ENCODE data around the gene BACH2.

BACH2 gene

DNA sequence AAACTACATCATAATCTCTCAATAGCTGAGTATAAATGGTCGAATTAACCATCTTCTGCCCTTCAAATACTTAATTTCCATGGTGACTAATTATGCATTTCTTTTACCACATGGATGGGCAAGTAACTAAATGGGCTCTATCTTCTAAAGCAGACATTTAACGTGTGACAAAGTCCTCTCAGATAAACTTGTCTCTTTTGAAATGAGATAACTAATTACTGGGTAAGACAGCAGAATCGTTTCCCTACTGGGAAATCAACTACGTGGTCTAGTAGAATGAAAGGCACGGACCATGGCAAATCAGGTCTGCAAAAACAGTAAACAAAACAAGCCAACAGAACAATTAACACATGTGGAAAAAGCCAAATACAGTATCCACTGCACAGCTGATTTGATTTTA is 137.7 kb downstream of the BACH2 start:
- peaks cover 50 to 84% of the 10 kb centered on the region in 2 donors for H3K4me1 Mint-ChIP-seq
- H3K27me3 Mint-ChIP-seq, result no peaks in the 10 kb centered on the region
- H3K4me3 Mint-ChIP-seq, result peak overlapping the region; percentile 1 to 46
- H3K27ac Mint-ChIP-seq, result peak overlapping the region; percentile 10
- peaks cover 6 to 24% of the 10 kb centered on the region in 2 donors for H3K36me3 Mint-ChIP-seq
- DNase-seq, result no peak
- no peaks in the 10 kb centered on the region for H3K9me3 Mint-ChIP-seq
- ATAC-seq (replicated peaks), result no peak

DNA sequence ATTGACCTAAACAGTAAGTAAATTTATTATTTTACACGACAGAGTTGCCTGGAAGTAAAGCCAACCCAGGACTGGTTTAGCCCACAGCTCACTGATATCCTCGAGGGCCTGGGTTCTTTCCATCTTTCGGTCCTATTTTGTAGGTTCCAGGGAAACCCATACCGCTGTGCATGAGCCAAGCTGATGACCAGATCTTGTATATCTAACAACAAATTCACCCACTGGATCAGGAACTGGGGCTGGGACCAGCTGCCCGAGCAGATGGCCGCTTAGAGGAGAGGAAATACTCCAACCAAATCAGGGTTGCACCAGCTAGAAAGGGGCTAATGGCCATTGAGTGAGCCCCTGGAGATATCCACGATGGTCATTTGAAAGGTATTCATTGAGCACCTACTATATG is 139.2 kb downstream of the BACH2 start:
- H3K9me3 Mint-ChIP-seq, result no peaks in the 10 kb centered on the region
- ATAC-seq (replicated peaks) (no peak), DNase-seq (no peak)
- peaks cover 51 to 81% of the 10 kb centered on the region in 2 donors for H3K4me1 Mint-ChIP-seq
- H3K27ac Mint-ChIP-seq, result peak overlapping the region; percentile 78
- no peak overlapping the region for H3K4me3 Mint-ChIP-seq
- H3K36me3 Mint-ChIP-seq, result peaks cover 2 to 20% of the 10 kb centered on the region in 2 donors
- no peaks in the 10 kb centered on the region for H3K27me3 Mint-ChIP-seq

DNA sequence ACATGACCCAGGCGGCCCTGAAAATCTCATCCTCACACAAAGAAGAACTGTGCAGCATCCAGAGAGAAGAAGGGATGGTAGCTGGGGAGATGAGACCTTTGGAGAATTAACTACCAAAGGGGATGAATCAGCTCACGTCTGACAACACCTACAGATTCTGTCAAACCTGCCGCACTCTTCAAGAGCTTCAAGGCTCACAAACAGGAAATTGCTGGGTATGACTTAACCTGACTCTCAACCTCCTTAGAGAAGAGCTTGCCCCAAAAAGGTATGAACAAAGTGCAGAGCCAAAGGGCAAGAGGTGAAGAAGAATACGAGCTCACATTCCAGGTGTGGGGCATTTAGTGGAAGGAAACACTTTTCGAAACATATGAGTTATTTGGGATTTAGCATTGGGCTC is 139.8 kb downstream of the BACH2 start:
- peaks cover 51 to 87% of the 10 kb centered on the region in 2 donors for H3K4me1 Mint-ChIP-seq
- H3K27ac Mint-ChIP-seq, result peak overlapping the region; percentile 78
- H3K36me3 Mint-ChIP-seq, result peaks cover 2 to 20% of the 10 kb centered on the region in 2 donors
- no peaks in the 10 kb centered on the region for H3K9me3 Mint-ChIP-seq
- peak; percentile 78 to 80 for ATAC-seq (replicated peaks)
- H3K4me3 Mint-ChIP-seq, result peak overlapping the region in 1 of 2 donors; percentile 34
- H3K27me3 Mint-ChIP-seq, result no peaks in the 10 kb centered on the region
- DNase-seq, result no peak

DNA sequence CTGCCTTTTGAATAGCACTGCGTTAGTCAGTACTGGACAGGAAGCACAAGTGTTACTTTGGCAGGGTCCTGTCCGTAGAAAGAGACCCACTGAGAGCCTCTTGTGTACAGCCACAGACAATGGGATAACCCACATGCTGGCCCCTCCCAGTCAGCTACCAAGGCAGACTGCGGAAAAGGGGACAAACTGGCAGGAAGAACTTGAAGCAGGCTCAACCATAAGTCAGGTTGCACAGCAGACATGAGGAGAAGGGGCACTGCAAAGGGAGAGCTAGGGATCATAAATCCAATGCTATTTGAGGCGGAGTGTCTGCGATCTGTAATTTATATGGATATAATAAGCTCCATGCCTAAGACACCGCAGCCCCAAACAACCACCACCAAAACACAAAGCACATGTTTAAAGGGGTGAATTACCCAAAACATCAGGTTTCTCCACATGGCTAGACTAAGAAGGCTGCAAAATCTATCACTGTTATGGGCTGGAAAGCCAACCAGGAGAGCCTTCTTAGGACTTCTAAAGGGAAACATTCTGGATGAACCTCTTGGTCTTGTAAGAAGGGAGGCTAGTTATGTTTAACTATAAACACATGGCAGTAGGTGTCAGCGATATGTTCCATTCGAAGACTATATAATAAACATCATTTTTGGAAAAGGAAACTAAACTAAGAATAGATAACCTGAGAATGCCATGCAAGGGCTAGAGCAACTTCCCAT is 141.7 kb downstream of the BACH2 start:
- Mint-ChIP-seq H3K27me3 (no peaks in the 10 kb centered on the region), H3K4me3 (peak overlapping the region in 1 of 2 donors; percentile 48), H3K27ac (peak overlapping the region; percentile 75), H3K4me1 (peaks cover 60 to 95% of the 10 kb centered on the region in 2 donors), H3K36me3 (peaks cover 11 to 30% of the 10 kb centered on the region in 2 donors), H3K9me3 (peaks cover 5 to 6% of the 10 kb centered on the region in 2 donors)
- DNase-seq, result no peak
- peak in 1 of 2 donors; percentile 41 for ATAC-seq (replicated peaks)

DNA sequence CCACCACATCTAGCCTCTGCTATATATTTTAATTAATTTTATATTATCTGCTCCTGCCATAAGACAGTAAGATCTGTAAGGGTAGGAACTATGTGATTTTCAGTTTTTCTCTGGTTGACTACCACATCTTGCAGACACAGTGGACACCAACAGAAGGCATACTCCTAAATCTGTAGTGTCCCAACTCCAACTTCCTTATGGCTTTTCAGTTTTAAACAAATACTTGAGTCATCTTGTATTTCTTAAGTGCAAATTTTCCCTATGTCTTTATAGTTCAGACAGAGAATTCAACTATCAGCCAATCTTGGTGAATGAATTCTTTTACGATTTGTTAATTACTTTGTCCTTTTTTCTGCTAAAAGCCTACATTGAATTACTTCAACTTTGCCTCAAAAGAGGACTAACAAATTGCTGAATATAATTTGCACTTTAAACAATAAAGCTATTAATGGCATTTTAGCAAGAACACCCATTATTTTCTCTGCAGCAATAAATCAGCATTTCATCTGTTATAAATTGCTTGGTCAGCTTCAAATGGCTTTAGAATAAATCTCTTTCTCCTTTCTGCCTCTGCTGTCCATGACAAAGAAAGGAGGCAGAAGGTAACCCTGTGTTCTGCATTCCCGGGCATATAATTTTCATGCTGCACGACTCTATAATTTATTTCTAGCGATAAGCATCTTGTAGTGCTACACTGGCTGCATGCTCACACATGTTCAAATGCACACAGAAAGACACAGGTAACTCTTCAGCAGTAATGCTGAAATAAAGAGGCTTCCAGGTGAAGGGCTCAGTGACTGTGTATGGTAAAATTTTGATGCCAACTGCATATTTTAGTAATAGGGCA is 144.8 kb downstream of the BACH2 start:
- Mint-ChIP-seq H3K27ac (no peak overlapping the region), H3K27me3 (no peaks in the 10 kb centered on the region), H3K4me1 (peaks cover 62 to 94% of the 10 kb centered on the region in 2 donors), H3K4me3 (no peak overlapping the region), H3K36me3 (peaks cover 15 to 26% of the 10 kb centered on the region in 2 donors), H3K9me3 (peaks cover 5 to 6% of the 10 kb centered on the region in 2 donors)
- DNase-seq (no peak), ATAC-seq (replicated peaks) (no peak)

DNA sequence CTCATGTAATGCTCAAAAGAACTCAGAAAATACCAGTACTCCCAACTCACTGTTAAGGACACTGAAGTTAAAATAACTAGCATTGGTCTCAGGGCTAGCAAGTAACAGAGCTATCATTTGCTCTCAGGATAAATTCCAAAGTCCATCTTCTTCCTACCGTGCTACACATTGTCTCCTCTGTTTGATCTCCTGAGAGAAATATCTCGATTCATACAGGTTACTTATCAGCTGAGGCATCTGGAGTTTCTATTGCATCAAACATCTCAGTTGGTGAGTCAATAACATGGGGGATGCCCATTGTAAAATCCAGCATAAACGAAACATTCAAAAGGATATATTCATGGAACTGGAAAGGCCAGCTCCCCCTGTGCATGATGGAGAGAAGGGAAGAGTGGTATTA is 147.4 kb downstream of the BACH2 start:
- Mint-ChIP-seq H3K4me3 (no peak overlapping the region), H3K27ac (peak overlapping the region; percentile 91), H3K36me3 (peaks cover 15 to 32% of the 10 kb centered on the region in 2 donors), H3K9me3 (peaks cover 5 to 6% of the 10 kb centered on the region in 2 donors), H3K27me3 (no peaks in the 10 kb centered on the region), H3K4me1 (peaks cover 60 to 93% of the 10 kb centered on the region in 2 donors)
- ATAC-seq (replicated peaks) (no peak), DNase-seq (no peak)

DNA sequence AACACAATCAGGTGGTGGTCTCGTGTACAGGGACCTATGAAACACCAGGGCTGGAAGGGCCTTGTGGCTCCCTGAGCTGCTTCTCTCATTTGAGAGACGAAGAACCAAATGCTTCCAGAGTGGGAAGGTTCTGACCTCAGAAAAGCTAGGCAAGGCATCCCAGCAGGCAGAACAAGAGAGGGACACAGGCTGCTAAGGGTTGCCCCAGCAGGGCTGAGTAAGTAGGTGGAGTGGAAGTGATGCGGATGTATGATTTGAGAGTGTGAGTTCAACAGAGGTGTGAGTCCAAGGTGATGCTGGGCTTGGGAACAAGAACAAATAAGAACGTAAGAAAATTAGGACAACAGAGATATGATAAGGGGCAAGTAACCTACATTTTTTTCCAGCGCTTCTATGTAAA is 147.8 kb downstream of the BACH2 start:
- peaks cover 57 to 93% of the 10 kb centered on the region in 2 donors for H3K4me1 Mint-ChIP-seq
- H3K9me3 Mint-ChIP-seq, result peaks cover 5 to 6% of the 10 kb centered on the region in 2 donors
- ATAC-seq (replicated peaks) (no peak), DNase-seq (no peak)
- peaks cover 15 to 28% of the 10 kb centered on the region in 2 donors for H3K36me3 Mint-ChIP-seq
- H3K4me3 Mint-ChIP-seq, result no peak overlapping the region
- H3K27me3 Mint-ChIP-seq, result no peaks in the 10 kb centered on the region
- peak overlapping the region; percentile 91 for H3K27ac Mint-ChIP-seq

DNA sequence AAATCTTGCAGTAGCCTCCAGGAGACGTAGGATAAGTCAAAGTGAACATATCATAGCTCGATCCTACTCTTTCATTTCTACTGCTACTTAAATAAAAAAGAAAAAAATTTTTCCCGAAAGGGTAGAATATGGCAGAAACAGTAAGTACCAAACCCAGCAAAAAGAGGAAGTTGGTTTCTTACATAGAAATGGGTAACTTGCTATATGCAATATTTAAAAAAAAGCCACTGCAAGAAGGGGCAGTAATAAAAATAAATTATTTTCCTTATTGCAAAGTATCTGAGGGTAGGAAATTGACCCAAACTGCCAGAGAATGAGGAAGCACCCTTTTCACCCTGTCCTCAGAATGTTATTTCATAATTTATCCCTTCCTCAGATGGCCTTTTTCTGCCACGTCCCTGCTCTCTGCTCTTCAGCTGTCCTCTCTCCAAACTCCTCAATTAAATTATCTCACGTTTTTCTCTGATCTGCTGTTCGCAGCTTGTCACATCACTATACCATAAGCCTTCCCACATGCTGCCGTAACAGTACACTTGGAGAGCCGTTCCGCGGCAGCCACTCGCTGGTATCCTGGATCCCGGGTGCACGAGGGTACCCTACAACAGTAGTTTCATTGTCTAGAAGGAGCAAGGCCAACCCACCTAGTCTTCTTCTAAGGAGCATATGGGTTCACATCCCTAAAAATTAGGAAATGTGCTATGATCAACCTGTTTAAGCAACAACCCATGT is 149.6 kb downstream of the BACH2 start:
- Mint-ChIP-seq H3K27me3 (no peaks in the 10 kb centered on the region), H3K4me1 (peaks cover 61 to 96% of the 10 kb centered on the region in 2 donors), H3K4me3 (peak overlapping the region; percentile 65 to 83), H3K27ac (peak overlapping the region; percentile 90), H3K36me3 (peaks cover 18 to 31% of the 10 kb centered on the region in 2 donors), H3K9me3 (peaks cover 5 to 6% of the 10 kb centered on the region in 2 donors)
- ATAC-seq (replicated peaks) (peak; percentile 29 to 61), DNase-seq (no peak)

DNA sequence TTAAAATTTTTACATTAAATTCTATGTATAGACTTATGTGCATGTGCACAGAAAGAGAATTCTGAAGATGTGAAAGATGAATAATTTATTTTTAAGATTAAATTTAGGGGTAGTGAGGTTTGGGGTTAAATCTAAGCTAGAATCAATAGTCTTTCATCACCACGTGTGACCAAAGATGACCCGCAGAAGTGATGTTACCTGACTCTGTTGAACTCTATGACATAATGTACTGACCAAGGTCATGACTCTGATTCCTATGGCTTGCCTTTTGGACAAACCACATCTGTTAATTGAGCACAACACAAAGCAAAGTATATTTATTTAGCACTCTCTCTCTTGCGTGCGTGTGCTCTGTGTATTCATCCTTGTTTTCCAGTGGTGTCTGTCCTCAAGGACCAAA is 150.6 kb downstream of the BACH2 start:
- Mint-ChIP-seq H3K36me3 (peaks cover 18 to 31% of the 10 kb centered on the region in 2 donors), H3K27me3 (no peaks in the 10 kb centered on the region), H3K9me3 (peaks cover 5 to 6% of the 10 kb centered on the region in 2 donors), H3K4me3 (peak overlapping the region in 1 of 2 donors; percentile 83), H3K4me1 (peaks cover 58 to 86% of the 10 kb centered on the region in 2 donors), H3K27ac (peak overlapping the region; percentile 90)
- ATAC-seq (replicated peaks) (no peak), DNase-seq (no peak)

DNA sequence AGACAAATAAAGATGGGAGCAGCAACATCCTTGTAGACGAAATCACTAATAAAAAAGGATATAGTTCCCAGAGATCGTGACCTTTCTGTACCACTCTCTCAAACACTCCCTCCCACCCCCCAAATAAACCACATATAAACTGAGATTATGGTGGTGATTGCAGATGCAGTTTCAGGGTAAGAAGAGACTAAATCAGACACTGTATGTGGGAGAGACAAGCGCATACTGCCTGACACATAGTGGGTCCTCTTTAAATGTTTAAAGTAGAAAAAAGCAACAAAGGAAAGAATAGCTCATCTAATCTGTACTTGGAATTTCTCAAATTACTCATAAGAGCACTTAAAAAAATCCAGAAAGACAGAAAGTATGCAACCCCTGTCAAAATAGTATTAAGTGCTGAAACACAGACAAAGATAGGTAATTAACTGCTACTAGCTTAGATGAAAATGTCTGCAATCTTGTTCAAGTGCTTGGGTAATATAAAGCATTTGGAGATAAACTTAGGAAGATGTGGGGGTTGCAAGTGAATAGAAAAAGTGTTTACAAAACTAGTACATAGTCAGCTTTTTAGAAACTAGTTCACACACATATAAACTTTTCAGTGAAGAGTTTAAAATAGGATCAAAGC is 151.6 kb downstream of the BACH2 start:
- peaks cover 12 to 26% of the 10 kb centered on the region in 2 donors for H3K36me3 Mint-ChIP-seq
- H3K27me3 Mint-ChIP-seq, result no peaks in the 10 kb centered on the region
- no peak for DNase-seq
- H3K4me3 Mint-ChIP-seq, result peak overlapping the region; percentile 65 to 66
- peak overlapping the region; percentile 96 for H3K27ac Mint-ChIP-seq
- peak; percentile 41 to 54 for ATAC-seq (replicated peaks)
- H3K4me1 Mint-ChIP-seq, result peaks cover 52 to 83% of the 10 kb centered on the region in 2 donors
- no peaks in the 10 kb centered on the region for H3K9me3 Mint-ChIP-seq

DNA sequence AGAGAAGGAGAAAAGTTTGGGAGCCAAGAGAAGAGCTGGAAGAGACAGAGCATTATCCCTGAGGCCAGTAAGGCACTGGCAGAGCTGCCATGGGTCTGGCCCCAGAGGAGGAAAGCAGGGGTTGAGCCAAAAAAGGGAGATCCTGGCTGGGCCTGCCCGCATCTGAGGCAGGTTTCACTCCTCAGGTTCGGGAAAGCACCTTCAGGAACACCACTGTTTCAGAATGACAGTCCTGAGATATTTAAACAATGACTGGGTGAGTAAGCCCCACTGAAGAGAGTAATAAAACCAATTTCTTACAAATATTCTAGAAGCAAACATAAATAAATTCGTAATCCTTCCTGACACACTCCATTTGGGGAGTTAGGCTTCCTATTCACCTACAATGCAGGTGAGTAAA is 152.2 kb downstream of the BACH2 start:
- H3K27ac Mint-ChIP-seq, result peak overlapping the region; percentile 96
- H3K4me1 Mint-ChIP-seq, result peaks cover 52 to 83% of the 10 kb centered on the region in 2 donors
- H3K36me3 Mint-ChIP-seq, result peaks cover 13 to 28% of the 10 kb centered on the region in 2 donors
- H3K27me3 Mint-ChIP-seq, result no peaks in the 10 kb centered on the region
- peak overlapping the region; percentile 65 to 66 for H3K4me3 Mint-ChIP-seq
- DNase-seq (peak; percentile 69), ATAC-seq (replicated peaks) (peak; percentile 84 to 90)
- no peaks in the 10 kb centered on the region for H3K9me3 Mint-ChIP-seq

DNA sequence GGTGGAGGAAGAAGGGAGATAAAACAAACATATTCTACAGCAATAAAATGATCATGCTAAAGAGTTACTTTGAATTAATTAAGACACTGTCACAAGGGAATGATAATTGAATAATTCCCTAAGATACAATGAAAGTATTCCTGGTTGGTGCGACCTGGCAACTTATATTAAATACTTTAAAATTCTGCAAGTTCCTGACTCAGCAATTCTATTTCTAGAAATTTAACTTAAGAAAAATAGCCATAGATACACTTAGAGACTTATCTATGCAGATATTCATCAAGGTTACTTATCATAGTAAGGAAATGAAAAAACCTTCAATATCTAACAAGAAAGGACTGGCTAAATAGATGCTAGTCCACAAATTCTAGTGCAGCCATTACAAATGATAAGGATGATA is 156.0 kb downstream of the BACH2 start:
- Mint-ChIP-seq H3K27ac (peak overlapping the region; percentile 37), H3K9me3 (no peaks in the 10 kb centered on the region), H3K4me3 (no peak overlapping the region), H3K36me3 (peaks cover 7 to 37% of the 10 kb centered on the region in 2 donors), H3K27me3 (no peaks in the 10 kb centered on the region), H3K4me1 (peaks cover 59 to 85% of the 10 kb centered on the region in 2 donors)
- no peak for DNase-seq
- no peak for ATAC-seq (replicated peaks)

DNA sequence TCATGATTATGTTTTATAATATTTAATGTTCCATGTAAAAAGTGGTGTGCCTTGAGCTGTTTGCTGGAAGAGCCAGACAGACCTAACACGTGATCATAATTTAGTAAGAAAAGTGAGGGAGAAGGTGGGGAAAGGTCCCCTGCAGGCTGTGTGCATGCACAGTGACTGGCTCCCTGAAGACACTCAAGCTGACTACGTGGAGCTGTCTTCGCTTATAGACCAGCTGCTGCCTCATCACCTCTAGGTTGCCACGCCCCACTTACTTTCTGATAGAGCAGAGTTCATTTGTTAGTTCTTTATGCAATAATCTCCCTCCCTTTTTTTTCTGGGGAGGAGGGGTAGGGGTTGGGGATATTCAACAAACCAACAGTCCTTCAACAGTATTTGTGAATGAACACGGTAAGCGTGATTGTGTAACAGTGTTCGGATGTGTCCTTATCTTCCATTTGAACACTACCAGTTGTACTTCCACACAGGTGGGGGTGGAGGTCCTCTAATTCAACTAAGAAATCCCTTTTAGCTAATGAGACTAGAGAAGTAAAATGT is 157.3 kb downstream of the BACH2 start:
- H3K27ac Mint-ChIP-seq, result peak overlapping the region; percentile 90
- H3K9me3 Mint-ChIP-seq, result no peaks in the 10 kb centered on the region
- ATAC-seq (replicated peaks) (peak; percentile 64 to 72), DNase-seq (no peak)
- peaks cover 9 to 33% of the 10 kb centered on the region in 2 donors for H3K36me3 Mint-ChIP-seq
- H3K4me3 Mint-ChIP-seq, result no peak overlapping the region
- H3K27me3 Mint-ChIP-seq, result no peaks in the 10 kb centered on the region
- peaks cover 58 to 85% of the 10 kb centered on the region in 2 donors for H3K4me1 Mint-ChIP-seq

Data from stimulated activated naive B cell treated with anti-CD40 and anti-IgM and Interleukin-4, amounts not matched to agents 10 μg/mL and 1 μg/mL and 100 μg/mL, for 72 hours (primary cell).